Stimulated activated effector memory CD8-positive, alpha-beta T cell treated with anti-CD3 and anti-CD28 coated beads, Interleukin-12 subunit alpha, Interleukin-12 subunit beta, amount 100 ng/mL, for 72 hours (primary cell): ENCODE results near the gene HSPBAP1.
"Not testable (repeated sequence)": the region's sequence is repeated elsewhere in the genome, so short reads cannot be mapped to it uniquely, and the experiment has no call there.

Experiments used
- ATAC-seq: fragments of 150-1000 bp; cut with Tn5 transposase; 2 replicates; pipeline ENCODE4 v1.10.0; 2021
- DNase-seq, 2 donors: peaks; one replicate each; pipeline ENCODE4 v3.0.0; 2021 to 2022; ENCODE audit warnings: low spot score in 2 of 2
- H3K27ac Mint-ChIP-seq: one replicate; pipeline ENCODE4 v1.8.0; 2022; ENCODE audit warnings: mild to moderate bottlenecking, mixed read lengths
- H3K36me3 Mint-ChIP-seq: one replicate; pipeline ENCODE4 v1.8.0; 2022; ENCODE audit warnings: mild to moderate bottlenecking, mixed read lengths
- H3K4me1 Mint-ChIP-seq: one replicate; pipeline ENCODE4 v1.8.0; 2022; ENCODE audit warnings: mixed read lengths
- H3K4me3 Mint-ChIP-seq: one replicate; pipeline ENCODE4 v1.8.0; 2022; ENCODE audit warnings: mild to moderate bottlenecking, mixed read lengths
- H3K9me3 Mint-ChIP-seq: one replicate; pipeline ENCODE4 v1.8.0; 2022; ENCODE audit warnings: mixed read lengths

HSPBAP1 gene

DNA sequence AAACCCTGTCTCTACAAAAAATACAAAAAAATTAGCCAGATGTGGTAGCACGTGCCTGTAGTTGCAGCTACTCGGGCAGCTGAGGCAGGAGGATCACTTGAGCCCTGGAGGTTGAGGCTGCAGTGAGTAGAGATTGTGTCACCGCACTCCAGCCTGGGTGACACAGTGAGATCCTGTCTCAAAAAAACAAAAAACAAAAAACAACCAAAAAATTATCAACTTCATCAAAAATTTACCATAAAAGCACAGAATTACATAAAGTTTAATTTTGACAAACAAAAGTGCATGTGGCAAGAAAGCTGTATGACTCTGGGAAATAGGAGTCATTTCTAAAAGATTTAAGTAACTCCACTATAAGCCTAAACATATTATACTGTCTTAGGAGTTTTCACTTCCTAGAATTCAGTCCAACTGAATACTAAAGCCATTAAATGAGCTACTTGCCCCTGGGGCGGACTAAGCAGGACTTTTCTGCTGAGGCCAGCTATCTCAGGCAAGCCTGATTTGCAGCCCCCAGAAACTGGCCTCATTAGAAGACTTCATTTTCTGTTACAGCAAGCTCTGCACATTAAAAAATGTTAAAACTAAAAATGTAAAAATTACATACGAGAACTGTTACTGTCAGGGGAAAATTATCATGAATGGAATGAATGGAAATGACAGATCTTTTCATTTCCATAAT lies 23.0 kb downstream of the HSPBAP1 start:
- DNase-seq (no peak), ATAC-seq (no peak)
- H3K27ac Mint-ChIP-seq = no peak overlapping the region
- H3K4me3 Mint-ChIP-seq = no peak overlapping the region
- H3K4me1 Mint-ChIP-seq = peaks cover 6% of the 10 kb centered on the region
- H3K36me3 Mint-ChIP-seq = peaks cover 17% of the 10 kb centered on the region
- no peaks in the 10 kb centered on the region for H3K9me3 Mint-ChIP-seq

DNA sequence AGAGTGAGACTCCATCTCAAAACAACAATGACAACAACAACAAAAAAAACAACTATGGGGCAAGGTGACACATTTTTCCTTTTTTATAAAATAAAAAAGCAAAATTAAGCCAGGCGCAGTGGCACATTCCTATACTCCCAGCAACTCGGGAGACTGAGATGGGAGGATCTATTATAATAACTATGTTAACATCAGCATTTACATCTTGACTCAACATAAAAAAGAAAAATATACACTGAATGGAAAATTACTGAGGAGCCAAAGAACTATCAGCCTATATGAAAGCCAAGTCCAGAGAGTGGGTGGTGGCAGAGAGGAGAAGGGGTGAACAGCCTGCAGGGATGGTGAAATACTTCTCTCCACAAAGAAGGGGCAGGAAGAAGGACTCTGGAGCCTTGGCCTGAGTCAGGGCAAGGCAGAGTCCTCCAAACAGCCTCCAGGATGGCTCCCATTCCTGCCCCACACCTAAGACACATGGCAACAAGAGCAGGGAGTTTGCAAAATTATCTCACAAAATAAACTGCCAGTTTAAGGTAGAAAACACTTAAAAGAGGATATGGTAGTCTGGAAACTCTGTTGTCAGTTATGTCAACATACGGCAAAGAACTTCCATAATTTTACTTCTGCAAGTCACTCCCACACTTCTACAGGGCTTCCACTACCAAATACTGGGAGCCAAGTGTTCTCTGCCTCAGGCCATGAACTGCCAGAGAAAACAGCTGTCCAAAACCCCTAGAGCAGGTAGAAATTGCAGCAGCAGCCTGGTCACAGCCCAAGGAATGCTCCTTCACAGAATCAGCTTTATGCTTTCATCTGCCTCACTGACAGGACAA lies 25.9 kb downstream of the HSPBAP1 start:
- DNase-seq (no peak), ATAC-seq (no peak)
- no peaks in the 10 kb centered on the region for H3K9me3 Mint-ChIP-seq
- no peak overlapping the region for H3K4me3 Mint-ChIP-seq
- H3K27ac Mint-ChIP-seq = no peak overlapping the region
- H3K36me3 Mint-ChIP-seq = peaks cover 17% of the 10 kb centered on the region
- H3K4me1 Mint-ChIP-seq = no peaks in the 10 kb centered on the region

DNA sequence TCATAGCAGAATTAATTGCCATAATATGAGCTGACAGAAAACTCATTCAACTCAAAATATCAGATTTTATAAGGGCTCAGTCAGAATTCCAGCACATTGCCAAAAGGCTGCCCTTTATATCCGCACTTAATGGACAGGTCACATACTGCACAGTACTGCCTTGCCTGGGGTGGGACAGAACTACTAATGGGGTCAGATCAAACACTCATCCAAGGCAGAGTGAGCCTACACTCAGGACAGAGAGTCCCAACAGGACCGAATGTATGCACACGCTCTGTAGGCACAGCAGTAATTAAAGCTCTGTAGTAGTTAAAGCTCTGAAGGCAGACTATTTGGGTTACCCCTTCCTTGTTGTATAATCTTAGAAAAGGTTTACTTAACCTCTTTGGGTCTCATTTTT lies 27.2 kb downstream of the HSPBAP1 start:
- DNase-seq (no peak), ATAC-seq (no peak)
- Mint-ChIP-seq H3K27ac (no peak overlapping the region), H3K36me3 (peaks cover 19% of the 10 kb centered on the region), H3K4me1 (no peaks in the 10 kb centered on the region), H3K4me3 (no peak overlapping the region), H3K9me3 (no peaks in the 10 kb centered on the region)

DNA sequence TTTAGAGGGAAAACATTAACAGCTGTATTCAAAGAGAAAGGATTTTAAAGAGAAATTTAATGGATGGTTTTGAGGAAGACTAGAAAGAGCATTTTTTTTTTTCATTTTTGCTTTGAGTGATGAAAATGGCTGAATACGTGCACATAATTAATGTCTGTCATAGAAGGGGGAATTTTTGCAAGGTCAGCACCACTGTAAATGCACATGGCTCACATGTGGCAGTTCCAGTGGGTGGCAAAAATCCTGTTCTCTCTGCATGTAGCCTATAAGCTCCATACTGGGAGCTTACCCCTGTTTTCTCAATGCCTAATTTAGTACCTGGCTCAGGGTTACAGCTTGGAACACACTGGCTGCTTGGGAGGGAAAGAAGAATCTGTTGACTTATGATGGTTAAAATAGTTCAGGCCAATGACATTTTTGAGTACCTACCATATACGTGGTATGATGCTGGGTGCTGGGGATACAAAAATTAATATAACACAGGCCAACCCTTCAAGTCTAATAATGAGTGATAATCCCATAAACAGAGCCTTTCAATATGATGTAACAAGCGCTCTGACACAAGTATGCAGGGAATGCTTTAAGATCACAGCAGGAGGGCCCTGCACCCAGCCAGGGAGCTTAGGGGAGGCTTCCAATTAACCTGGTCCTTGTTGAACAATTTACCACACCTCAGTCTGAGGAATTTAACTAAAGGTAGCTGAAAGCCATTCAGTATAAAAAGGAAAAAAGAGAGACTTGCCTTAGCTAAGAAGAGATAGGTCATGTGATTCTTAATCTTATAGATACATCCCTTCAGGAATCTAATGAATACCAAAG lies 33.0 kb downstream of the HSPBAP1 start:
- Mint-ChIP-seq H3K36me3 (peaks cover 6% of the 10 kb centered on the region), H3K27ac (no peak overlapping the region)
- ATAC-seq = no peak

DNA sequence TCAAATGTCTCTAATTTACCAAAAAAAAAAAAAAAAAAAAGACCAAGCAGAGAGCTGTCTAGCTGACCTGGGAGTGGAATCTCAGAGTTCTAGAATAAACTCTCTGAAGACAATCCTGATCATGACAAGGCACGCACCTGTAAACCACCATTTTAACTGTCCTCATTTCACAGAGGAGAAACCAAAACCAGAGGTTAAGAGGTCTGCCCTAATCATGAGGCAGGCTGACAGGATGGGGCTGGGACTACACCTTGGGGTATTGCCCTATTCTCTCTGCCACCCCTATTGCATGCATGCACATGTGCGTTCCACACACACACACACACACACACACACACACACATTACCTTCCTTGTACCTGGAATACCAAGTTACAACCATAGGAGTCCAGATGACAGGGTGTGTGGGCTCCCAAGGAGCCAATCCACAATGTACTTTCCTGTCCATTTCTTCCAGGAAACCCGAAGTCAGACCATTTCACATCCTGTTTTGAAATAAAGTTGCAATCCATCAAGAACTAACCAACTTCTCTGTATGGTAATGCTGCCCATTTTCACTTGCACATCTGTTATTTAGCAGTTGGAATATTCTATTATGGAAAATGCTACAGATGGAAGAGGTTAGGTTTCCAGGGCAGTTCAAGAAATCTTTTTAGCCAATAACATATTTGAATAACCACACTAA lies 34.6 kb downstream of the HSPBAP1 start:
- H3K36me3 Mint-ChIP-seq = peaks cover 12% of the 10 kb centered on the region
- peak; percentile 37 for ATAC-seq
- no peaks in the 10 kb centered on the region for H3K4me1 Mint-ChIP-seq
- DNase-seq = no peak
- no peak overlapping the region for H3K27ac Mint-ChIP-seq
- no peak overlapping the region for H3K4me3 Mint-ChIP-seq
- H3K9me3 Mint-ChIP-seq = no peaks in the 10 kb centered on the region

More for the DNA sequence above, 33.0 kb downstream of the HSPBAP1 start:
- H3K4me1 Mint-ChIP-seq = no peaks in the 10 kb centered on the region
- DNase-seq = no peak
- H3K4me3 Mint-ChIP-seq = no peak overlapping the region
- no peaks in the 10 kb centered on the region for H3K9me3 Mint-ChIP-seq

DNA sequence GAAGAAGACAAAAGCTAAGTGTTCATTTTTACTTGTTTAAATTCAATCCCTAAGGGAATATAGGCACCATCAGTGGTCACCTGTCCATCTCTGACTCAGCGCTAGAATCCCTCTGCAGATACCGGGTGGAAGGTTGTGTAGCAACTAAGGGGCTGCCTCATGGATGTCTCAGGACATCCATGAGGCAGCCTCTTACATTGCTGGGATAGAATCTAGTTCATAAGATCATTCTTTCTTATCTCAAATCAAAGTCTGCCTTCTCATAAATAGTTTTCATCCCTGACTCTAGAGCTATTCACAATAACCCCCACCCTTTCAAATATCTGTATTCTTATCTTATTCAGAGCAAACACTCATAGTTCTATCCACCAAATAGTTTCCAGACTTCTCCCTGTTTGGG lies 38.1 kb downstream of the HSPBAP1 start:
- no peak overlapping the region for H3K4me3 Mint-ChIP-seq
- no peaks in the 10 kb centered on the region for H3K9me3 Mint-ChIP-seq
- ATAC-seq = no peak
- no peak overlapping the region for H3K27ac Mint-ChIP-seq
- H3K4me1 Mint-ChIP-seq = no peaks in the 10 kb centered on the region
- H3K36me3 Mint-ChIP-seq = peaks cover 10% of the 10 kb centered on the region
- no peak for DNase-seq

DNA sequence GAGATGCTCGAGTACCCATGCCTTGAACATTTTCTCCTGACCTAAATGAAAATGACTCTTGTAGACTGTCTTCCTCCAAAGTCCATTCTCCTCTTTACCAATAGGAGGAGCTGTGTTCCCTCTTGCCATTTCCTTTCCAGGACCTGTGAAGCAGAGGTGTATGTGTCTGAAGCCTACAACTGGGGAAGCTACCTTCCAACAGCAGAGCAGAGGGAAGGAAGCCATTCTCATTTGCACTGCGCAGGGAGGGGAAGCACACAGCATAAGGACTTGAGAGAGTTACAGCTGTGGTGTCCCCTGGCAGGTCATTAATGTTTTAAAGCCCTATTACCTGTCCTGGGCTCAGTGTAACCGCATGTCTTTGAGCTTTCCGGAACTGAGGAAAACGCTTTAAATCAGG lies 38.7 kb downstream of the HSPBAP1 start:
- Mint-ChIP-seq H3K36me3 (peaks cover 10% of the 10 kb centered on the region), H3K4me1 (no peaks in the 10 kb centered on the region), H3K4me3 (no peak overlapping the region), H3K27ac (no peak overlapping the region), H3K9me3 (no peaks in the 10 kb centered on the region)
- DNase-seq (no peak), ATAC-seq (peak; percentile 79)

DNA sequence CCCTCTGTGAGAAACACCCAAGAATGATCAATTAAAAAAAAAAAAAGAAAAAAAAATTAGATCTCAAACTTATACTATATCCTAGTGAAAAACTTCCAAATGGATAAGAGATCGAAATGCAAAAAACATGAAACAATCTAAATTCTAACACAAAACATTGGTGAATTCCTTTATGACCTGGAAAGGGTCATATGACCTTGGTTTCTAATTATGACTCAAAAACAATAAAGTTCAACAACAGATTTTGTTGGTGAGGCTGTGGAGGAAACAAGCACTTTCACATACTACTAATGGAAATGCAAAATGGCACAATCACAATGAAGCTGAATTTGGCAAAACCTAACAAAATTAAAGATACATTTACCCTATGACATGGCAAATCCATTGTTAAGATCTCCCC lies 45.3 kb downstream of the HSPBAP1 start:
- no peaks in the 10 kb centered on the region for H3K4me1 Mint-ChIP-seq

DNA sequence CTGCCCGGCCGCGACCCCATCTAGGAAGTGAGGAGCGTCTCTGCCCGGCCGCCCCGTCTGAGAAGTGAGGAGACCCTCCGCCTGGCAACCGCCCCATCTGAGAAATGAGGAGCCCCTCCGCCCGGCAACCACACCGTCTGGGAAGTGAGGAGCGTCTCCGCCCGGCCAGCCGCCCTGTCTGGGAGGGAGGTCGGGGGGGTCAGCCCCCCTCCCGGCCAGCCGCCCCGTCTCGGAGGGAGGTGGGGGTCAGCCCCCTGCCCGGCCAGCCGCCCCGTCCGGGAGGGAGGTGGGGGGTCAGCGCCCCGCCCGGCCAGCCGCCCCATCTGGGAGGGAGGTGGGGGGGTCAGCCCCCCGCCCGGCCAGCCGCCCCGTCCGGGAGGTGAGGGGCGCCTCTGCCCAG lies 46.3 kb downstream of the HSPBAP1 start:
- DNase-seq, H3K4me3 Mint-ChIP-seq, H3K27ac Mint-ChIP-seq, H3K4me1 Mint-ChIP-seq, ATAC-seq, H3K9me3 Mint-ChIP-seq: not testable (repeated sequence)
- H3K36me3 Mint-ChIP-seq = peaks cover 11% of the 10 kb centered on the region

More for the DNA sequence above, 45.3 kb downstream of the HSPBAP1 start:
- no peak for DNase-seq
- ATAC-seq = no peak
- Mint-ChIP-seq H3K27ac (no peak overlapping the region), H3K36me3 (peaks cover 6% of the 10 kb centered on the region), H3K9me3 (no peaks in the 10 kb centered on the region), H3K4me3 (no peak overlapping the region)

DNA sequence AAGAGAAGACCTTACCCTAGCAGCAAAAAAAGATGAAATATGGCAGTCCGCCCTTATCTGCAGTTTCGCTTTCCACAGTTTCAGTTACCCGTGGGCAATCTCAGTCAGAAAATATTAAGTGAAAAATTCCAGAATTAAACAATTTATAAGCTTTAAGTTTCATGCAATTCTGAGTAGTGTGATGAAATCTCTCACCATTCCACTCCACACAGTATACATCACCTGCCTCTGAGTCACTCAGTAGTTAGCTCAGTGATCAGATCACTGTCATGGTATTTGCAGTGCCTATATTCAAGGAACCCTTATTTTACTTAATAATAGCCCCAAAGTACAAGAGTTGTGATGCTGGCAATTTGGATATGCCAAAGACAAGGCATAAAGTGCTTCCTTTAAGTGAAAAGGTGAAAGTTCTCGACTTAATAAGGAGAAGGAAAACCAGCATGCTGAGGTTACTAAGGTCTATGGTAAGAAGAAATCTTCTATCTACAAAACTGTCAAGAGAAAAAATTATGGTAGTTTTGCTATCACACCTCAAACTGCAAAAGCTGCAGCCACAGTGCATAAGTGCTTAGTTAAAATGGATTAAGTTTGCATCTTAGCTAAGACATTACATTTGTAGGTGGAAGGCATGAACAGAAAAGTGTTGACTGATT lies 48.1 kb downstream of the HSPBAP1 start:
- no peaks in the 10 kb centered on the region for H3K4me1 Mint-ChIP-seq
- ATAC-seq (peak; percentile 60), DNase-seq (no peak)
- no peaks in the 10 kb centered on the region for H3K9me3 Mint-ChIP-seq
- H3K4me3 Mint-ChIP-seq = no peak overlapping the region
- no peak overlapping the region for H3K27ac Mint-ChIP-seq
- H3K36me3 Mint-ChIP-seq = peaks cover 15% of the 10 kb centered on the region

DNA sequence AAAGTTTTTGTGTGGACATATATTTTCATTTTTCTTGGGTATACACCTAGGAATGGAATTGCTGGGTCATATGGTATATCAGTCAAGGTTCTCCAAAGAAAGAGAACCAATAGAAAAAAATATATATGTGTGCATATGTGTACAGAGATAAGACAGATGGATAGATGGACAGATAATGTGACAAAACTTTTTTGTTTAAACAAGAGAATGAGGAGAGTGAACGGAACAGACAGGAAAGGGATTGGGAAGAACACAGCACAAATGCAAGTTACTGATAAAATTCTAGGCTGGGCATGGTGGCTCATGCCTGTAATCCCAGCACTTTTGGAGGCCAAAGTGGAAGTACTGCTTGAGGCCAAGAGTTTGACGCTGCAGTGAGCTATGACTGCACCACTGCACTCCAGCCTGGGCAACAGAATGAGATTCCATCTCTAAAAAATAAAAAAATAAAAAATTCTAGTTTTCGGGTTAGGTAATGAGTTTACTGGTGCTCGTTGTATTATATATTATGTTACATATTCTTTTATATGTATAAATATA lies 50.0 kb downstream of the HSPBAP1 start:
- ATAC-seq (no peak), DNase-seq (no peak)
- no peaks in the 10 kb centered on the region for H3K9me3 Mint-ChIP-seq
- no peak overlapping the region for H3K27ac Mint-ChIP-seq
- H3K36me3 Mint-ChIP-seq = peaks cover 21% of the 10 kb centered on the region
- H3K4me3 Mint-ChIP-seq = no peak overlapping the region
- H3K4me1 Mint-ChIP-seq = no peaks in the 10 kb centered on the region

DNA sequence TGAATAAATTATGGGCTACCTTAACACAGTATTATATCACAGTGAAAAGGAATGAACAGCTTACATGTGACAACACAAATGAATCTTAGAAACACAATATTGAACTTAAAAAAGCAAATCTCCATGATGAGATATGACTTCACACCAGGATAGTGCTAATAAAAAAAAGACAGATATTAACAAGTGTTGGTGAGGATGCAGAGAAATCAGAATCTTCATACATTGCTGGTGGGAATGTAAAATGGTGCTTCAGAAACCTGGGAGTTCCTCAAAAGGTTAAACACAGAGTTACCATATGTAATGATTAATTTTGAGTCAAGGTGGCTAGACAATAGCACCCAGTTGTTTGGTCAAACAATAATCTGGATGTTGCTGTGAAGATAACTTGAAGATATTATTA lies 51.4 kb downstream of the HSPBAP1 start:
- Mint-ChIP-seq H3K36me3 (peaks cover 21% of the 10 kb centered on the region), H3K27ac (no peak overlapping the region), H3K9me3 (no peaks in the 10 kb centered on the region), H3K4me1 (no peaks in the 10 kb centered on the region), H3K4me3 (no peak overlapping the region)
- DNase-seq (no peak), ATAC-seq (no peak)

DNA sequence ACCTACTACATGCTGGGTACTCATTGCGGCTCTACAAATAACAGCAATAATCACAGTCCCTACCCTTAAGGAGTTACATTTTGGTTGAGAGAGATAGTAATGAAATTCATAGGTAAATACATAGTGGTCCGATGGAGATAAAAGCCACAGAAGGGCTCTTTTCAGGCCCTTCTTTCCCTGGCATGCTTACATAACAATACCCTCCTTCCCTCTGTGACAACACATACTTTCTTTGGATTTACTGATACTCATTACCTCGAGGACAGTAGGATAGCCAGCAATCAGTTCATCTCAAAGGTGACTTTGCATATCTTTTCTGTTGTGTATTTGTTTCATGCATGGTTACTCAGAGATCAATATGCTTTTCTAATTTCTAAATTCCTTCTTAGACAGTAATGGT lies 54.5 kb downstream of the HSPBAP1 start:
- Mint-ChIP-seq H3K4me1 (no peaks in the 10 kb centered on the region), H3K4me3 (no peak overlapping the region), H3K9me3 (no peaks in the 10 kb centered on the region), H3K36me3 (peaks cover 21% of the 10 kb centered on the region), H3K27ac (no peak overlapping the region)
- DNase-seq (no peak), ATAC-seq (no peak)

DNA sequence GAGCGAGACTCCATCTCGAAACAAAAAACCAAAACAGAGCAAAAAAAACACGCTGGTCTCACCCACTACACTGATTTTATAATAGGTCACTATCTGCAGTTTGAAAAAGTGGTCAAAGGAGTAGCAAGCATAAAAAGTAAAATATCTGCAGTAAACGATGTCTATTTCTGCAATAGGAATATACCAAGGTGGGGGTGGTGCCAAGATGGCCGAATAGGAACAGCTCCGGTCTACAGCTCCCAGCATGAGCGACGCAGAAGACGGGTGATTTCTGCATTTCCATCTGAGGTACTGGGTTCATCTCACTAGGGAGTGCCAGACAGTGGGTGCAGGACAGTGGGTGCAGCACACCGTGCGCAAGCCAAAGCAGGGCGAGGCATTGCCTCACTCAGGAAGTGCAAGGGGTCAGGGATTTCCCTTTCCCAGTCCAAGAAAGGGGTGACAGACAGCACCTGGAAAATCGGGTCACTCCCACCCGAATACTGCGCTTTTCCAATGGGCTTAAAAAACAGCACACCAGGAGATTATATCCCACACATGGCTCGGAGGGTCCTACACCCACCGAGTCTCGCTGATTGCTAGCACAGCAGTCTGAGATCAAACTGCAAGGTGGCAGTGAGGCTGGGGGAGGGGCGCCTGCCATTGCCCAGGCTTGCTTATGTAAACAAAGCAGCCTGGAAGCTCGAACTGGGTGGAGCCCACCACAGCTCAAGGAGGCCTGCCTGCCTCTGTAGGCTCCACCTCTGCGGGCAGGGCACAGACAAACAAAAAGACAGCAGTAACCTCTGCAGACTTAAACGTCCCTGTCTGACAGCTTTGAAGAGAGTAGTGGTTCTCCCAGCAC lies 60.7 kb downstream of the HSPBAP1 start:
- H3K4me3 Mint-ChIP-seq, DNase-seq, H3K9me3 Mint-ChIP-seq, ATAC-seq, H3K27ac Mint-ChIP-seq, H3K4me1 Mint-ChIP-seq: not testable (repeated sequence)
- H3K36me3 Mint-ChIP-seq = peaks cover 31% of the 10 kb centered on the region
